ENCODE data around the gene OCSTAMP.
A peak's percentile ranks its signal among the peaks of the same experiment; 100 is the strongest.

The OCSTAMP gene

DNA sequence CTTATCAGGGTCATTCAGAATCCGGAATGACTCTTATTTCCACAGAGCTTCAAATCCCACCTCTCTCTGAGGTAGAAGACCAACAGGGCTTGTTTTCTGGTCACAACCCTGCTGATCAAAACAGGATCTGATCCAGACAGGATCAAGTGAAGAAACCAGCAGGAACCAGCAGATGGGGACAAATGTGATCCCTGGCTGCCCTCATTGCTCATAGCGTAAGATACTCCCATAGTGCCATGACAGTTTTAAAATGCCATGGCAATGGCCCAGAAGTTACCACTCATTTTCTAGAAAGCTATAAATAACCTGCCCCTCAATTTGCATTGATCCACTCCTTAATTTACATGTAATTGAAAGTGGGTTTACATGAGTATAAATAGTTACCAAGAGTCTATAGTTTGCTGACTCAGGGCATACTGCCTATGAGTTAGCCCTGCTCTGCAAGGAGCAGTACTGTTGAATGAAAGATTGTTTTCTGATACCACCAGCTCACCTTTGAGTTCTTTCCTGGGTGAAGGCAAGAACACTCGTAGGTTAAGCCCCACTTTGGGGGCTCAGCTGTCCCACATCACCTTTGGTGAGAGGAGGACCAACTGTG is 30.9 kb downstream of the OCSTAMP start:
- H3K4me2 ChIP-seq (ENCODE audit: low read length): no peak overlapping the region
- H3K4me3 ChIP-seq (ENCODE audit: low read depth, low read length): no peak overlapping the region
- TF ChIP-seq, protein P1, sequence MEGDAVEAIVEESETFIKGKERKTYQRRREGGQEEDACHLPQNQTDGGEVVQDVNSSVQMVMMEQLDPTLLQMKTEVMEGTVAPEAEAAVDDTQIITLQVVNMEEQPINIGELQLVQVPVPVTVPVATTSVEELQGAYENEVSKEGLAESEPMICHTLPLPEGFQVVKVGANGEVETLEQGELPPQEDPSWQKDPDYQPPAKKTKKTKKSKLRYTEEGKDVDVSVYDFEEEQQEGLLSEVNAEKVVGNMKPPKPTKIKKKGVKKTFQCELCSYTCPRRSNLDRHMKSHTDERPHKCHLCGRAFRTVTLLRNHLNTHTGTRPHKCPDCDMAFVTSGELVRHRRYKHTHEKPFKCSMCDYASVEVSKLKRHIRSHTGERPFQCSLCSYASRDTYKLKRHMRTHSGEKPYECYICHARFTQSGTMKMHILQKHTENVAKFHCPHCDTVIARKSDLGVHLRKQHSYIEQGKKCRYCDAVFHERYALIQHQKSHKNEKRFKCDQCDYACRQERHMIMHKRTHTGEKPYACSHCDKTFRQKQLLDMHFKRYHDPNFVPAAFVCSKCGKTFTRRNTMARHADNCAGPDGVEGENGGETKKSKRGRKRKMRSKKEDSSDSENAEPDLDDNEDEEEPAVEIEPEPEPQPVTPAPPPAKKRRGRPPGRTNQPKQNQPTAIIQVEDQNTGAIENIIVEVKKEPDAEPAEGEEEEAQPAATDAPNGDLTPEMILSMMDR (IDR thresholded peaks at IDR 0.05): no peak
- no peaks in the 10 kb centered on the region for H3K9me3 ChIP-seq (ENCODE audit: control insufficient read depth, low read length)
- no peaks in the 10 kb centered on the region for H3K36me3 ChIP-seq (ENCODE audit: control insufficient read depth, insufficient read depth, low read length)
- no peaks in the 10 kb centered on the region for H3K27me3 ChIP-seq (ENCODE audit: control insufficient read depth, insufficient read depth, low read length)
- H2AFZ ChIP-seq: no peak overlapping the region
- H3K9ac ChIP-seq: no peak overlapping the region
- H3K4me1 ChIP-seq: no peaks in the 10 kb centered on the region
- H3K79me2 ChIP-seq: no peaks in the 10 kb centered on the region
- no peak overlapping the region for H3K27ac ChIP-seq

DNA sequence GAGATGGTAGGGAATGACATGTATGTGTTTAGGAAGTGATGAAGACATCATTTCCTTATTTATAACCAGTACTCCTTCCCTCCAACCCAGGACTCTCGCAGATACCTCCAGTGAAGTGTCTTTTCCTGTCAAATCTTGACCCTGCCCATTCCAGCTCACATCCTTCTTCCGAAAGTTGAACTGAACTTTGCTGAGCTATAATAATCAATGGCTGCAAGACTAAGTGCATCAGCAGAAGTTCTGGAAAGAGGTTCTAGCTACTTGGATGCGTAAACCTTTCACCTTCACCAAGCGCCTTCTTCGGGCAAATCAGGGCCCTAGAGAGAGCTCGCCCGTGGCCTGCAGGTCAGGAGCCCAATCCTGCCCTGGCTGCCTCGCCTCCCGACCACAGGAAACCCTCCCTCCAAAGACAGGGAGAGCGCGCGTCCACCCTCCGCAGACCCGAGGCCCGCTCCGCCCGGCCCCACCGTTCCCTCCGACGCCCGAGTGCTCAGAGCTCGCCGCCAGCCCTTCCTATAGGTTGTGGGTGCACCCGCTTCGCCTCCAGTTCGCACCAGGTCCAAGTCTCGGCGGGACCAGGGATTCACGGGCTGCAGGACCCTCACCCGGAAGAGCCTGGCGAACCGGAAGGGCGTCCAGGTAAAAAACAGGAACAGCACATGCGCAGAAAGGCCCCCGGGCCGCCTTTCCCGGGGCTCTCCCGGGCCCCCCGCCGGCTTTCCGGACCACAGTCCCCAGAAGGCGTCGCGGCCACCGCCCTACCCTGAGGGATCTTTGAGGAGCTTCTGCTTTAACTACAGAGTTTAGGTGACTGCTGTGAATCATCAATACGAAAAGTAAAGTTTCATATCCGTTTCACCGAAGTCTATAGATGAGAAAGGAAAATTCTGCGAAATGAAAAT is 37.3 kb downstream of the OCSTAMP start, which contains the start of gene ZNF334:
TSS of gene ZNF334 (minus strand) at position 617 of the 902 bp plus-strand sequence. CDS start 1,457 bp downstream, outside the sequence.
- TF ChIP-seq, protein P1 (IDR thresholded peaks at IDR 0.05): no peak
- Histone ChIP-seq H3K36me3 (ENCODE audit: control insufficient read depth, insufficient read depth, low read length) (no peaks in the 10 kb centered on the region), H3K27ac (peak within 1 kb of the TSS; percentile 80), H3K4me2 (ENCODE audit: low read length) (peak within 1 kb of the TSS; percentile 70), H3K4me1 (no peaks in the 10 kb centered on the region), H3K9ac (peak within 1 kb of the TSS; percentile 71), H2AFZ (peak within 1 kb of the TSS; percentile 97), H3K27me3 (ENCODE audit: control insufficient read depth, insufficient read depth, low read length) (no peaks in the 10 kb centered on the region), H3K4me3 (ENCODE audit: low read depth, low read length) (peak within 1 kb of the TSS; percentile 66), H3K79me2 (no peaks in the 10 kb centered on the region), H3K9me3 (ENCODE audit: control insufficient read depth, low read length) (no peaks in the 10 kb centered on the region)

DNA sequence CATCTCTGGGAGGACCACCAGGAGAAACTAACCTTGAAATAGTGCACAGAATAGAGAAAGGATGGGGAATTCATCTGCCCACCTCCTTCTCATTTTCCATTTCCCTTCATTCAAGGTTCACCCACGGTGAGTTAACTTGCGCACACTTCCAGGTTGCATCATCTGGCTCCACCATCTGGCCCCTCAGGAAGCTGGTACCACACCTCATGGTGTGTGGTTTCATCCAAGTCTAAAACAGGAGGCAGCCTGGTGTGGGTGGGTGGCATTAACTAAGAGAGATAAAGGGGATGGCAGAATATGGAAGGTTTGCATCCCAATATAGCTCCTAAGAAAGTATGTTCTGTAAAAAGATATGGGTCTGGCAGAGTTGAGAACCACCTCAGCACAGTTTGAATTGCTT is 40.9 kb downstream of the OCSTAMP start:
- TF ChIP-seq, protein P1 (IDR thresholded peaks at IDR 0.05): no peak
- no peak overlapping the region for H3K9ac ChIP-seq
- no peak overlapping the region for H3K4me3 ChIP-seq (ENCODE audit: low read depth, low read length)
- no peaks in the 10 kb centered on the region for H3K4me1 ChIP-seq
- H3K9me3 ChIP-seq (ENCODE audit: control insufficient read depth, low read length): no peaks in the 10 kb centered on the region
- H3K27ac ChIP-seq: no peak overlapping the region
- no peak overlapping the region for H3K4me2 ChIP-seq (ENCODE audit: low read length)
- H3K36me3 ChIP-seq (ENCODE audit: control insufficient read depth, insufficient read depth, low read length): no peaks in the 10 kb centered on the region
- no peaks in the 10 kb centered on the region for H3K79me2 ChIP-seq
- H2AFZ ChIP-seq: no peak overlapping the region
- H3K27me3 ChIP-seq (ENCODE audit: control insufficient read depth, insufficient read depth, low read length): no peaks in the 10 kb centered on the region

DNA sequence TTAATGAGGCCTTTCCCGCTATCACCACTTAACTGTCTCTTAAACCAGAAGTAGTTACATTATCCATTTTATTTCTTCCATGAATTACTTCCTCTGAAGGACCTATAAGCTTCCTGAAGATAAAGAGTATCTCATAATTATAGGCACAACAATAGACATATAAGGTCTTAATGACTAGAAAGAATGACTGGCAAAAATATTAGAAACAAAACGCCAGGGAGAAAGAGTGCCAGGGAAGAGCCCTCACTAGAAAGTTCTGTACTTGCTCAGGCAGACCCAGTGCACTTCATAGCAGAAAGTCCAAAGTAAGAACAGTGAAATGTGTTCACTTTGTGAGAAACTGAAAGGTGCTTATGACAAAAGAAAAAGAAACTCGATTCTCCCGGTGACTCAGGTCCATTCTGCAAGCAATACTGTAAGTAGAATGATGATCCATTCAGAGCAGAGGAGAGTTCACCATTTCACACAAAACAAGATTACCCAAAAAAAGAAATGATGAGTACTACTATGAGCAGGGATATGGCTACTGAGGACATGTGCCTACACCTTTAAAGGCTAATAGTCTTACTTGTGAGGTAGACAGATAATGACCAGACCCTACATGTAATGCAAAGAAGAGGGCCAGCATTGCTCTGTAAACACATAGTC is 42.6 kb downstream of the OCSTAMP start:
- Histone ChIP-seq H3K27ac (no peak overlapping the region), H2AFZ (no peak overlapping the region), H3K27me3 (ENCODE audit: control insufficient read depth, insufficient read depth, low read length) (no peaks in the 10 kb centered on the region), H3K79me2 (no peaks in the 10 kb centered on the region), H3K36me3 (ENCODE audit: control insufficient read depth, insufficient read depth, low read length) (no peaks in the 10 kb centered on the region), H3K4me1 (no peaks in the 10 kb centered on the region), H3K9ac (no peak overlapping the region), H3K4me3 (ENCODE audit: low read depth, low read length) (no peak overlapping the region), H3K9me3 (ENCODE audit: control insufficient read depth, low read length) (no peaks in the 10 kb centered on the region), H3K4me2 (ENCODE audit: low read length) (no peak overlapping the region)
- TF ChIP-seq, protein P1 (IDR thresholded peaks at IDR 0.05): no peak
